ENCODE measurements around the gene MEF2B. TPM values are rescaled to one million over a fixed set of nuclear protein-coding genes. Genes with fewer than 3 reads are reported as not detected.

MEF2B gene
- total RNA-seq, 1 experiment from 2014 or later: 1.1 TPM

DNA sequence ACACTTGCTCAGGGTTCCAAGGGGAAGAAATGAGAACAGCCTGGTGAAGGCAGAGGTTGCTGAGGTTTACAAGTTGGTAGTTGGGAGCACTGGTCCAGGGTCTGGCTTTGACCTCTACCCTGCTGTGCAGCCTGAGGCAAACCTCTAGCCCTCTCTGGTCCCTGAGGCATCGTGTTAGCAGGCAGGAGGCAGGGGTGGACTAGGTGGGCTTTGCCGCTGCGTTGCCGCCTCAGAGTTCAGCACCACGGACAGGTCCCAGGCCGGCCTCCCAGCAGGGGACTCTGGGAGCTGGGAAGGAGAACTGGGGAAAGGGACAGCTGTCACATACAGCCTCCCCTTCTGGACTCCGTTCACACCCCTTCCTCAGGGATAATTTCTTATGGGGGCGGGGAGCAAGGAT is 44.8 kb upstream of the MEF2B start:
- in situ Hi-C loops (cut with HindIII; ENCODE audit: low pct_unique_long_range_greater_than_20kb, low sequenced_read_pairs): no loop called here

DNA sequence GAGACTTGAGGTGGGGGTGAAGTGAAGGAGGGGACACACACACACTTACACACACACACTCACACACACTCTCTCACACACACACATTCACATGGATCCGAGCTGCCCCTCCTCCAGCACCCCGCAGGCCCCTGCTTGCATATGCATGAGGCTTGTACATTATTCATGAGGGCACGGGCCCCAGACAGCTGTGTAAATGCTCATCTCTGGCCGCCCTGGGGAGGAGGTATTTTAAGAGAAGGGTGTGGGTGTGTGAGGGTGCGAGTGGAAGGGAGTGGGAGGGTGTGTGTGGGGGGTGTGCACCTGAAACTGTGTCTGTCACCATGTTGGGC is 44.1 kb upstream of the MEF2B start:
- ATAC-seq: no peak

More for the DNA sequence above, 44.8 kb upstream of the MEF2B start:
- Histone ChIP-seq H3K9me3 (ENCODE audit: control insufficient read depth, insufficient read depth, low read depth, low read length) (no peaks in the 10 kb centered on the region), H3K27me3 (ENCODE audit: control insufficient read depth, insufficient read depth, low read length) (no peaks in the 10 kb centered on the region), H3K36me3 (ENCODE audit: control insufficient read depth, insufficient read depth, low read length) (no peaks in the 10 kb centered on the region), H3K4me1 (ENCODE audit: control insufficient read depth, insufficient read depth, low read length) (no peaks in the 10 kb centered on the region), H3K4me3 (ENCODE audit: low read depth in 2 of 2, low read length in 2 of 2) (no peak overlapping the region), H3K27ac (ENCODE audit: low read length) (no peak overlapping the region)
- ATAC-seq (no peak), DNase-seq (ENCODE audit: low read depth, low spot score) (no peak)
- ChIA-PET POLR2A (no interaction called here), CTCF (no interaction called here)
- intact Hi-C loops (cut with micrococcal nuclease; ENCODE audit: unreplicated experiment): no loop called here
- no TSS peak for BruUV-seq (replicated peaks)
- TF ChIP-seq, protein P1, sequence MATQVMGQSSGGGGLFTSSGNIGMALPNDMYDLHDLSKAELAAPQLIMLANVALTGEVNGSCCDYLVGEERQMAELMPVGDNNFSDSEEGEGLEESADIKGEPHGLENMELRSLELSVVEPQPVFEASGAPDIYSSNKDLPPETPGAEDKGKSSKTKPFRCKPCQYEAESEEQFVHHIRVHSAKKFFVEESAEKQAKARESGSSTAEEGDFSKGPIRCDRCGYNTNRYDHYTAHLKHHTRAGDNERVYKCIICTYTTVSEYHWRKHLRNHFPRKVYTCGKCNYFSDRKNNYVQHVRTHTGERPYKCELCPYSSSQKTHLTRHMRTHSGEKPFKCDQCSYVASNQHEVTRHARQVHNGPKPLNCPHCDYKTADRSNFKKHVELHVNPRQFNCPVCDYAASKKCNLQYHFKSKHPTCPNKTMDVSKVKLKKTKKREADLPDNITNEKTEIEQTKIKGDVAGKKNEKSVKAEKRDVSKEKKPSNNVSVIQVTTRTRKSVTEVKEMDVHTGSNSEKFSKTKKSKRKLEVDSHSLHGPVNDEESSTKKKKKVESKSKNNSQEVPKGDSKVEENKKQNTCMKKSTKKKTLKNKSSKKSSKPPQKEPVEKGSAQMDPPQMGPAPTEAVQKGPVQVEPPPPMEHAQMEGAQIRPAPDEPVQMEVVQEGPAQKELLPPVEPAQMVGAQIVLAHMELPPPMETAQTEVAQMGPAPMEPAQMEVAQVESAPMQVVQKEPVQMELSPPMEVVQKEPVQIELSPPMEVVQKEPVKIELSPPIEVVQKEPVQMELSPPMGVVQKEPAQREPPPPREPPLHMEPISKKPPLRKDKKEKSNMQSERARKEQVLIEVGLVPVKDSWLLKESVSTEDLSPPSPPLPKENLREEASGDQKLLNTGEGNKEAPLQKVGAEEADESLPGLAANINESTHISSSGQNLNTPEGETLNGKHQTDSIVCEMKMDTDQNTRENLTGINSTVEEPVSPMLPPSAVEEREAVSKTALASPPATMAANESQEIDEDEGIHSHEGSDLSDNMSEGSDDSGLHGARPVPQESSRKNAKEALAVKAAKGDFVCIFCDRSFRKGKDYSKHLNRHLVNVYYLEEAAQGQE (IDR thresholded peaks at IDR 0.05; ENCODE audit: insufficient read depth in 1 of 2, low read depth in 2 of 2, low read length in 1 of 2): peak; percentile 94 to 97
- TF ChIP-seq, protein P2, sequence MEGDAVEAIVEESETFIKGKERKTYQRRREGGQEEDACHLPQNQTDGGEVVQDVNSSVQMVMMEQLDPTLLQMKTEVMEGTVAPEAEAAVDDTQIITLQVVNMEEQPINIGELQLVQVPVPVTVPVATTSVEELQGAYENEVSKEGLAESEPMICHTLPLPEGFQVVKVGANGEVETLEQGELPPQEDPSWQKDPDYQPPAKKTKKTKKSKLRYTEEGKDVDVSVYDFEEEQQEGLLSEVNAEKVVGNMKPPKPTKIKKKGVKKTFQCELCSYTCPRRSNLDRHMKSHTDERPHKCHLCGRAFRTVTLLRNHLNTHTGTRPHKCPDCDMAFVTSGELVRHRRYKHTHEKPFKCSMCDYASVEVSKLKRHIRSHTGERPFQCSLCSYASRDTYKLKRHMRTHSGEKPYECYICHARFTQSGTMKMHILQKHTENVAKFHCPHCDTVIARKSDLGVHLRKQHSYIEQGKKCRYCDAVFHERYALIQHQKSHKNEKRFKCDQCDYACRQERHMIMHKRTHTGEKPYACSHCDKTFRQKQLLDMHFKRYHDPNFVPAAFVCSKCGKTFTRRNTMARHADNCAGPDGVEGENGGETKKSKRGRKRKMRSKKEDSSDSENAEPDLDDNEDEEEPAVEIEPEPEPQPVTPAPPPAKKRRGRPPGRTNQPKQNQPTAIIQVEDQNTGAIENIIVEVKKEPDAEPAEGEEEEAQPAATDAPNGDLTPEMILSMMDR (IDR thresholded peaks at IDR 0.05): no peak

More for the DNA sequence above, 44.1 kb upstream of the MEF2B start:
- no peak for DNase-seq (ENCODE audit: low read depth, low spot score)
- Histone ChIP-seq H3K9me3 (ENCODE audit: control insufficient read depth, insufficient read depth, low read depth, low read length) (no peaks in the 10 kb centered on the region), H3K36me3 (ENCODE audit: control insufficient read depth, insufficient read depth, low read length) (no peaks in the 10 kb centered on the region), H3K27ac (ENCODE audit: low read length) (no peak overlapping the region), H3K4me1 (ENCODE audit: control insufficient read depth, insufficient read depth, low read length) (no peaks in the 10 kb centered on the region), H3K4me3 (ENCODE audit: low read depth in 2 of 2, low read length in 2 of 2) (no peak overlapping the region), H3K27me3 (ENCODE audit: control insufficient read depth, insufficient read depth, low read length) (no peaks in the 10 kb centered on the region)
- no TSS peak for BruUV-seq (replicated peaks)
- CTCF ChIA-PET: no interaction called here
- intact Hi-C loops (cut with micrococcal nuclease; ENCODE audit: unreplicated experiment): no loop called here
- in situ Hi-C loops (cut with HindIII; ENCODE audit: low pct_unique_long_range_greater_than_20kb, low sequenced_read_pairs): no loop called here
- TF ChIP-seq SIN3A (IDR thresholded peaks at IDR 0.05; ENCODE audit: borderline replicate concordance, insufficient read depth, low read depth, low read length) (no peak), TCF7L2 (IDR thresholded peaks at IDR 0.05; ENCODE audit: low read depth, low read length) (no peak), POLR2AphosphoS5 (IDR thresholded peaks at IDR 0.05; ENCODE audit: low read depth, low read length) (no peak)
- TF ChIP-seq, protein P1 (IDR thresholded peaks at IDR 0.05; ENCODE audit: insufficient read depth in 1 of 2, low read depth in 2 of 2, low read length in 1 of 2): no peak
- TF ChIP-seq, protein P2 (IDR thresholded peaks at IDR 0.05): no peak
- POLR2A ChIA-PET: no interaction called here

Data from Panc1 (cell line).